Heart left ventricle (tissue), 16 donors: ENCODE measurements around the gene CDH23. TPM values are rescaled to one million over a fixed set of nuclear protein-coding genes. Genes with fewer than 3 reads are reported as not detected.

ENCODE experiments used
- ATAC-seq, 4 donors: fragments of 200-7000 bp; cut with Tn5 transposase; one replicate each; pipeline ENCODE4 v1.9.1; 2020 to 2022; ENCODE audit warnings: moderate library complexity in 4 of 4, mild to moderate bottlenecking in 3 of 4, moderate number of reproducible peaks in 1 of 4
- DNase-seq, 5 donors: peaks; one replicate each; pipeline ENCODE4 v3.0.0-alpha.2; 2020
- H3K27ac ChIP-seq, 12 donors: fragments of 200-600 bp; sonication (generic) in 4 of 12; one replicate each; pipeline versions ENCODE4 v1.5.0 to v1.8.0; 2016 to 2022; ENCODE audit warnings: mild to moderate bottlenecking in 2 of 12
- H3K27me3 ChIP-seq, 9 donors: fragments of 200-600 bp; sonication (generic) in 2 of 9; one replicate each; pipeline versions ENCODE4 v1.5.1 to v1.8.0; 2016 to 2022; ENCODE audit warnings: mild to moderate bottlenecking in 3 of 9
- H3K36me3 ChIP-seq, 9 donors: fragments of 200-600 bp; sonication (generic) in 2 of 9; one replicate each; pipeline versions ENCODE4 v1.5.0 to v1.8.0; 2018 to 2022; ENCODE audit warnings: mild to moderate bottlenecking in 2 of 9
- H3K4me1 ChIP-seq, 12 donors: fragments of 200-600 bp; sonication (generic) in 4 of 12; one replicate each; pipeline versions ENCODE4 v1.5.0 to v1.8.0; 2016 to 2022; ENCODE audit warnings: mild to moderate bottlenecking in 3 of 12
- H3K4me3 ChIP-seq, 12 donors: fragments of 200-600 bp; sonication (generic) in 4 of 12; one replicate each; pipeline versions ENCODE4 v1.5.0 to v1.8.0; 2017 to 2022; ENCODE audit warnings: mild to moderate bottlenecking in 9 of 12, moderate library complexity in 4 of 12
- H3K9me3 ChIP-seq, 12 donors: fragments of 200-600 bp; sonication (generic) in 4 of 12; one replicate each; pipeline versions ENCODE4 v1.5.0 to v1.8.0; 2016 to 2022; ENCODE audit warnings: mild to moderate bottlenecking in 1 of 12
- POLR2A ChIP-seq, 2 donors: fragments of 450-650 bp; IDR thresholded peaks; one replicate each; pipeline ENCODE4 v1.6.1; 2017; ENCODE audit warnings: antibody characterized with exemption in 2 of 2, mild to moderate bottlenecking in 2 of 2, moderate library complexity in 2 of 2
- WGBS, 4 donors: extraction: QIAGEN DNeasy Blood & Tissue Kit in 2 of 4; methylation state at CpG; one replicate each; pipeline versions ENCODE4 v1.1.5 to v1.1.7; 2013 to 2018; 5-methylcytosine and 5-hydroxymethylcytosine counted together
- intact Hi-C, 10 donors: fragments of 100-400 bp; cut with DNase I; formaldehyde crosslinking; loops; one replicate each; pipeline versions ENCODE4 v1.11.1 to v1.14.2; 2022
- polyA plus RNA-seq, 2 donors: library from polyadenylated mRNA; stranded (reverse); fragments of 200-250 nt; gene quantifications; one replicate each; pipeline ENCODE4 v1.2.3, GENCODE V29; 2013
- total RNA-seq, 9 donors: library from RNA; depleted of rRNA in 2 of 9; stranded (reverse); fragments of >200 nt in 2 of 9; fragmentation: NEBNext Ultra II Directional in 3 of 9; extraction: Animal tissue kit (Norgen Biotek cat#: 25700) in 3 of 9; gene quantifications; one replicate each; pipeline versions ENCODE4 v1.1.0 to v1.2.4, GENCODE V29; 2016 to 2023
- TF ChIP-seq, protein P1 (sequence below), 12 donors: fragments of 200-600 bp; sonication (generic) in 4 of 12; IDR thresholded peaks; one replicate each; pipeline versions ENCODE4 v1.5.0 to v1.8.0; 2018 to 2022; ENCODE audit warnings: antibody characterized with exemption in 12 of 12, mild to moderate bottlenecking in 5 of 12
- donor health status: ischemic (EF 13 %, LVEDD 7.1; RV severe dilation, severe dysfunction).
- donor health status: healthy with polysubstance abuse.
- donor health status: DM: no; HTN: yes; CAD: no.
- donor health status: DM: no; HTN: no; CAD: no.
- donor health status: ischemic (EF 25% LVEDD 6.9; RV normal size, moderate dysfunction).
- donor health status: ischemic (EF 25% LVEDD 5.7; RV mildly dilated, moderate dysfunction).
- donor health status: healthy.
- donor health status: DM: yes; HTN: yes; CAD: no.
- donor health status: ischemic (EF 35%, LVEDD 5.7; RV mildly dilated, moderate dysfunction).
- donor health status: nonischemic (EF 11% LVEDD 7.7; RV severe dilation, severe dysfunction).
- donor health status: DM: yes; HTN: yes; CAD: no.
- donor health status: PGD.
- donor health status: ischemic (EF 29% LVEDD 5.4; RV normal size, mild dysfunction).
- donor health status: nonischemic (EF 23%, LVEDD 6.1; RV moderate dilation, normal function).

Gene CDH23
- total and polyA plus RNA-seq, 11 donors = 1.2 to 8.6 (median 3.9) TPM

DNA sequence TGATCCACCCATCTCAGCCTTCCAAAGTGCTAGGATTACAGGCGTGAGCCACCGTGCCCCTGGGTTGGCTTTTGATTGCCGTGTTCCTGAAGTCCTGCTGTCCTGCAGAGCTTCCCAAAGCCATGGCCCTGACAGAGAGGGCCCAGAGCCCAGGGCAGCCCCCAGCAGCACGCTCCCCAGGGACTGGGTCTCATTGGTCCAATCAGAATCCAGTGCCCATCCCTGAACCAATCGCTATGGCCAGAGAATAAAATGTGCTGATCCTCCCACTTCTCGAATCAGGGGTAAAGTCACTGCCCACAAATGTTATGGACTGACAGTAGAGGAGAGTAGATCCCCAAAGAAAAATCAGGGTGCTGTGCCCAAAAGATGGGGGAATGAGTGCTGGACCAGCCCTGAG is 327.8 kb downstream of the CDH23 start:
- H3K4me1 ChIP-seq = peaks cover 0 to 46% (median 34%) of the 10 kb centered on the region in 12 donors
- no peak overlapping the region for H3K27ac ChIP-seq
- intact Hi-C loops = loop anchor here in 1 of 10 donors (10.0 kb wide), 1 partner anchor 410 kb away; the partner anchor contains the start of gene SLC29A3
- 97 to 100% (median 98%) methylated on average over 6 of the region's 6 CpGs for WGBS, 4 donors
- TF ChIP-seq, protein P1, sequence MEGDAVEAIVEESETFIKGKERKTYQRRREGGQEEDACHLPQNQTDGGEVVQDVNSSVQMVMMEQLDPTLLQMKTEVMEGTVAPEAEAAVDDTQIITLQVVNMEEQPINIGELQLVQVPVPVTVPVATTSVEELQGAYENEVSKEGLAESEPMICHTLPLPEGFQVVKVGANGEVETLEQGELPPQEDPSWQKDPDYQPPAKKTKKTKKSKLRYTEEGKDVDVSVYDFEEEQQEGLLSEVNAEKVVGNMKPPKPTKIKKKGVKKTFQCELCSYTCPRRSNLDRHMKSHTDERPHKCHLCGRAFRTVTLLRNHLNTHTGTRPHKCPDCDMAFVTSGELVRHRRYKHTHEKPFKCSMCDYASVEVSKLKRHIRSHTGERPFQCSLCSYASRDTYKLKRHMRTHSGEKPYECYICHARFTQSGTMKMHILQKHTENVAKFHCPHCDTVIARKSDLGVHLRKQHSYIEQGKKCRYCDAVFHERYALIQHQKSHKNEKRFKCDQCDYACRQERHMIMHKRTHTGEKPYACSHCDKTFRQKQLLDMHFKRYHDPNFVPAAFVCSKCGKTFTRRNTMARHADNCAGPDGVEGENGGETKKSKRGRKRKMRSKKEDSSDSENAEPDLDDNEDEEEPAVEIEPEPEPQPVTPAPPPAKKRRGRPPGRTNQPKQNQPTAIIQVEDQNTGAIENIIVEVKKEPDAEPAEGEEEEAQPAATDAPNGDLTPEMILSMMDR (IDR thresholded peaks at IDR 0.05) = no peak
- no peak for TF ChIP-seq POLR2A (IDR thresholded peaks at IDR 0.05)
- H3K27me3 ChIP-seq = no peaks in the 10 kb centered on the region
- H3K9me3 ChIP-seq = no peaks in the 10 kb centered on the region
- ATAC-seq (no peak), DNase-seq (no peak)
- H3K4me3 ChIP-seq = no peak overlapping the region
- no peaks in the 10 kb centered on the region for H3K36me3 ChIP-seq

- Histone ChIP-seq H3K27ac (peak overlapping the region in 1 of 12 donors; percentile 95), H3K4me3 (no peak overlapping the region), H3K27me3 (no peaks in the 10 kb centered on the region), H3K9me3 (no peaks in the 10 kb centered on the region), H3K36me3 (no peaks in the 10 kb centered on the region), H3K4me1 (peaks cover 0 to 52% (median 35%) of the 10 kb centered on the region in 12 donors)
- DNase-seq (no peak), ATAC-seq (no peak)
- 96 to 100% (median 98%) methylated on average over 9 to 14 of the region's 14 CpGs for WGBS, 4 donors
- intact Hi-C loops = loop anchor here in 4 of 10 donors (5.0 to 10.0 kb wide), 2 partner anchors 47 to 410 kb away; partner anchors contain the start of genes VSIR (in 3 of the 4) and SLC29A3 (in 1 of the 4)
- no peak for TF ChIP-seq POLR2A (IDR thresholded peaks at IDR 0.05)
- TF ChIP-seq, protein P1 (IDR thresholded peaks at IDR 0.05) = no peak
Observed at GRCh38 chr10:71725249-71725648, 328.5 kb downstream of the CDH23 start.

GRCh38 chr10:71725998-71726579 is 329.4 kb downstream of the CDH23 start:
- ATAC-seq = no peak
- Histone ChIP-seq H3K27ac (peak overlapping the region in 2 of 12 donors; percentile 78 to 95), H3K9me3 (no peaks in the 10 kb centered on the region), H3K4me1 (peaks cover 0 to 57% (median 35%) of the 10 kb centered on the region in 12 donors), H3K27me3 (no peaks in the 10 kb centered on the region), H3K4me3 (no peak overlapping the region), H3K36me3 (no peaks in the 10 kb centered on the region)
- intact Hi-C loops = loop anchor here in 4 of 10 donors (5.0 to 10.0 kb wide), 2 partner anchors 46 to 411 kb away; partner anchors contain the start of genes VSIR (in 3 of the 4) and SLC29A3 (in 1 of the 4)
- 58 to 76% (median 70%) methylated on average over 3 to 9 of the region's 9 CpGs for WGBS, 4 donors
- TF ChIP-seq, protein P1 (IDR thresholded peaks at IDR 0.05) = peak in 7 of 12 donors; percentile 14 to 44 (median 28)
- no peak for TF ChIP-seq POLR2A (IDR thresholded peaks at IDR 0.05)
- DNase-seq = no peak

DNA sequence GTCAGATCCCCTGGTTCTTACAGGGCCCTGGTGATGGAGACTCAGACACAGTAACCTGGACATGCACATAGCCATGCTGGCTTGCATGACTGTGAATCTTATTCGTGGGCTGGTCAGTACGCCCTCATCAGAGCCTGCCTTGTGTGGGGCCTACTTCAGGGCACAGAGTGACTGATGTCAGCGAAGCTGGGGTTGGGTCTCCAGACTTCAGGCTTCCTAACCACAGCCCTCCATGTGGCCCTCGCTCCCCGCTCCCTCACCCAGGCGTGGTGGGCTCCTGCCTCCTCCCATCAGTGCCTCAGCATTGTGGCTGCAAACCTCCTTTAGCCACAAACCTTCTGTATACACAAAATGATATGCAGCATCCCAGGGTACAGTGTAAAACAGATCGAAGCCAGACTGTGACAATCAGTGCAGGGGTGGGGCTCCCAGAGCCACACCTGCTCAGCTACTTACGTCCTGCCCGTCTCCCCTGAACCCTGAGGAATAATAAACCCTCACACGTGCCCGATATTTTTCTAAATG is 329.9 kb downstream of the CDH23 start:
- no peak overlapping the region for H3K4me3 ChIP-seq
- TF ChIP-seq, protein P1 (IDR thresholded peaks at IDR 0.05) = no peak
- no peak for TF ChIP-seq POLR2A (IDR thresholded peaks at IDR 0.05)
- intact Hi-C loops = loop anchor here in 4 of 10 donors (5.0 to 10.0 kb wide), 2 partner anchors 46 to 412 kb away; partner anchors contain the start of genes VSIR (in 3 of the 4) and SLC29A3 (in 1 of the 4)
- no peaks in the 10 kb centered on the region for H3K27me3 ChIP-seq
- no peaks in the 10 kb centered on the region for H3K36me3 ChIP-seq
- no peaks in the 10 kb centered on the region for H3K9me3 ChIP-seq
- H3K4me1 ChIP-seq = peaks cover 0 to 60% (median 35%) of the 10 kb centered on the region in 12 donors
- no peak for DNase-seq
- no peak for ATAC-seq
- 70 to 88% (median 82%) methylated on average over 11 of the region's 11 CpGs for WGBS, 4 donors
- peak overlapping the region in 7 of 12 donors; percentile 72 to 95 (median 78) for H3K27ac ChIP-seq
